Fibroblast of lung (primary cell): Measurements from ENCODE around the gene ID3. TPM values are rescaled to one million over a fixed set of nuclear protein-coding genes. Genes with fewer than 3 reads are reported as not detected.
A peak's percentile ranks its signal among the peaks of the same experiment; 100 is the strongest.

Experiments
- DNase-seq, 2 donors: peaks; one replicate each; pipeline versions ENCODE4 v3.0.0 to v3.0.0-alpha.2; 2010; ENCODE audit warnings: low read depth in 2 of 2
- H2AFZ ChIP-seq: 2 replicates; pipeline ENCODE4 v1.5.1; 2012; ENCODE audit warnings: low read length, control low read depth, inconsistent platforms
- H3K27ac ChIP-seq: 2 replicates; pipeline ENCODE4 v1.5.1; 2011; ENCODE audit warnings: low read length, control low read depth; ENCODE audit not compliant: insufficient read depth
- H3K27me3 ChIP-seq: 2 replicates; pipeline ENCODE4 v1.5.1; 2011; ENCODE audit warnings: mild to moderate bottlenecking, low read length; ENCODE audit not compliant: control insufficient read depth, insufficient read depth
- H3K36me3 ChIP-seq: 2 replicates; pipeline ENCODE4 v1.5.1; 2011; ENCODE audit warnings: low read length; ENCODE audit not compliant: control insufficient read depth, insufficient read depth
- H3K4me1 ChIP-seq: 2 replicates; pipeline ENCODE4 v1.5.1; 2011; ENCODE audit warnings: low read length; ENCODE audit not compliant: control insufficient read depth, insufficient read depth; ENCODE audit errors: extremely low read depth
- H3K4me2 ChIP-seq: 2 replicates; pipeline ENCODE4 v1.5.1; 2011; ENCODE audit warnings: low read length, control low read depth; ENCODE audit not compliant: insufficient read depth; ENCODE audit errors: extremely low read depth
- H3K4me3 ChIP-seq, 4 experiments: fragments of 200-600 bp in 1 of 4; sonication (generic) in 1 of 4; replicated peaks in 1 of 4; 2 replicates each; pipeline ENCODE4 v1.5.1; 2011 to 2016; ENCODE audit warnings: low read length in 4 of 4, low read depth in 3 of 4, mild to moderate bottlenecking in 3 of 4, control low read depth in 2 of 4, inconsistent platforms in 1 of 4, mixed read lengths in 1 of 4; ENCODE audit not compliant: insufficient read depth in 1 of 4; ENCODE audit errors: control extremely low read depth in 1 of 4
- H3K79me2 ChIP-seq: 2 replicates; pipeline ENCODE4 v1.5.1; 2012; ENCODE audit warnings: mild to moderate bottlenecking, low read length, inconsistent platforms; ENCODE audit not compliant: control insufficient read depth, insufficient read depth
- H3K9ac ChIP-seq: 2 replicates; pipeline ENCODE4 v1.5.1; 2011; ENCODE audit warnings: mild to moderate bottlenecking, low read length, control low read depth; ENCODE audit not compliant: insufficient read depth
- H3K9me3 ChIP-seq: 2 replicates; pipeline ENCODE4 v1.5.1; 2012; ENCODE audit warnings: low read depth, low read length; ENCODE audit not compliant: control insufficient read depth, insufficient read depth
- H4K20me1 ChIP-seq: 2 replicates; pipeline ENCODE4 v1.5.1; 2011; ENCODE audit warnings: low read length; ENCODE audit not compliant: control insufficient read depth, insufficient read depth; ENCODE audit errors: extremely low read depth
- EZH2 ChIP-seq: IDR thresholded peaks from 2 replicates; pipeline ENCODE4 v1.5.1; 2012; ENCODE audit warnings: low read length, control low read depth, mild to moderate bottlenecking; ENCODE audit errors: missing control alignments
- polyA plus RNA-seq, 2 donors: library from polyadenylated mRNA; depleted of rRNA in 1 of 2; stranded (reverse) in 1 of 2; unstranded in 1 of 2; fragments of >200 nt; gene quantifications; 2 replicates each; pipeline ENCODE4 v1.2.1, GENCODE V29; 2011 to 2012; ENCODE audit warnings: missing spikeins in 1 of 2
- total RNA-seq: library from RNA; depleted of rRNA; stranded (reverse); fragments of >200 nt; gene quantifications from 2 replicates; pipeline ENCODE4 v1.2.1, GENCODE V29; 2014
- TF ChIP-seq, protein P1 (sequence below), 2 donors: IDR thresholded peaks in 1 of 2; conservative IDR thresholded peaks in 1 of 2; 1 replicate in 1 of 2; 2 replicates in 1 of 2; pipeline ENCODE4 v1.5.1; 2011 to 2012; ENCODE audit warnings: low read length in 2 of 2, control low read depth in 1 of 2, inconsistent platforms in 1 of 2, low read depth in 1 of 2, mild to moderate bottlenecking in 1 of 2

The ID3 gene
- total and polyA plus RNA-seq, 2 donors (not counting 1 experiment from before 2014, with no cell fraction given): 9.9 to 23.0 TPM

DNA sequence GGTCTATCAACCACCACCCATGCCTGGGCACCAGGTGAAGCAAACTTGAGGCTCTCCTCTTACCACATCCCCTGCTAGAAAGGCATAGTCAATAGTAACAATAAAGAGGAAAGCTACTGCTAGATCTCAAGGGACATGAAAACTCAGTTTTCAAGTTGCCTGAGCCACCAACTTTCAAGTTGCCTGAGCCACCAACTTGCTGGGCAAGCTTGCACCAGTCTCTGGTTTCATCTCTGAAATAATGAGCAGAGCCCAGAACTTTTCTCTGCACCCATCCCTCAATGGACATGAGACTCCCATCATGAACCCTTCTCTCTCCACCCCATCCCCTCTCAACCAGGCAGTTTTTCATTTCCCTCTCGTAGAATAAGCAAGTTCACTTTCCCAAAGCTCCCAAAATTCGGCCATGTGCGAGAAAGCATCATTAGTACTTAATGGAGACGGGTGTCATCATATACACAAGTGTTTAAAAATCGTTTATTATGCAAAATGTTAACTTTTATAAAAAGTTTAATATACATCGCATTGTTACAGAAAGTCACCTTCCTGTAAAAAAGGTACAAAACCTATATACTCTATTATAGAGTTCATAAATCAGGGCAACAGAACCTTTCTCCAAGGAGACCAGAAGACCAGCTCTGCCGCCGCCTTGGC, 1.7 kb downstream of the ID3 start:
- DNase-seq: no peak
- no peaks in the 10 kb centered on the region for H4K20me1 ChIP-seq

DNA sequence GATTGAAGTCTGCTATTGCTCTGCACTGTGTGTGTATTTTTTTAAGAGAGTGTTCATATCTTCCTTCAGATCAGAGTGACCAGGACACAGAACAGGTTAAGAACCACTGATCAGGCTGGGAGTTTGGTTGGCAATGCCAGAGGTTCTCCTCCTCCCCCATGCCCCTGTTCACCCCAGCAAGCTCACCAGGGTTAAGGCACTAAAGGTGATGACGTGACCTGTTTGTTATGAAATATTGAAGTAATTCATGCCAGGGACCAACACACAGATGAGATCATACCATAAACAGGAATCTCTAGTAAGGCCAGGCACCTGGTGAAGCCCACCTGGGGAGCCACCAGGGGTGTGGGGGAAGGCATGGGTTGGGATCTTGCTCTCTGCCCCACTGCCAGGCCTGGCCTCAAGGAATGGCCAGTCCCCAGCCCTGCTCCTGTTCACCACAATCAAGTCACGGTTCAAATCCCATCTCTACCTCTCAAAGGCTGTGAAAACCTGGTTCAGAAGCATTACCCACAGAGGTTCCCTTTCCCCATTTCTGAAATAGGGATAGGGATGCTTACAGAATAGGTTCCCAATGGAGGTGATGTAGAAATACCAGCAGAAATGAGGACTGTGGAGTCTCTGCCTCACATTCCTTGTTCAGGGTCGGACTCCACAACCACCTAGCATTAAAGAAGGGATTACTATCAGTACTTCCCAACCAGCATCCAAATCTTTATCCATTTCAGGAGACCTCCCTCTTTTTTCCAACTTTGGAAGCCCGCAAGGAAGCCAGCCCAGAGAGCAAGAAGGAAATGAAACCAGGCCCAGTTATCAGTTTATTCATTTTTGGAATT, 2.4 kb downstream of the ID3 start:
- Histone ChIP-seq H3K9ac (peak overlapping the region; percentile 94), H3K4me1 (peaks cover 36% of the 10 kb centered on the region)
- DNase-seq: peak; percentile 59 to 74

More for the DNA sequence above, 1.7 kb downstream of the ID3 start:
- H3K27me3 ChIP-seq: no peaks in the 10 kb centered on the region
- TF ChIP-seq, protein P1, sequence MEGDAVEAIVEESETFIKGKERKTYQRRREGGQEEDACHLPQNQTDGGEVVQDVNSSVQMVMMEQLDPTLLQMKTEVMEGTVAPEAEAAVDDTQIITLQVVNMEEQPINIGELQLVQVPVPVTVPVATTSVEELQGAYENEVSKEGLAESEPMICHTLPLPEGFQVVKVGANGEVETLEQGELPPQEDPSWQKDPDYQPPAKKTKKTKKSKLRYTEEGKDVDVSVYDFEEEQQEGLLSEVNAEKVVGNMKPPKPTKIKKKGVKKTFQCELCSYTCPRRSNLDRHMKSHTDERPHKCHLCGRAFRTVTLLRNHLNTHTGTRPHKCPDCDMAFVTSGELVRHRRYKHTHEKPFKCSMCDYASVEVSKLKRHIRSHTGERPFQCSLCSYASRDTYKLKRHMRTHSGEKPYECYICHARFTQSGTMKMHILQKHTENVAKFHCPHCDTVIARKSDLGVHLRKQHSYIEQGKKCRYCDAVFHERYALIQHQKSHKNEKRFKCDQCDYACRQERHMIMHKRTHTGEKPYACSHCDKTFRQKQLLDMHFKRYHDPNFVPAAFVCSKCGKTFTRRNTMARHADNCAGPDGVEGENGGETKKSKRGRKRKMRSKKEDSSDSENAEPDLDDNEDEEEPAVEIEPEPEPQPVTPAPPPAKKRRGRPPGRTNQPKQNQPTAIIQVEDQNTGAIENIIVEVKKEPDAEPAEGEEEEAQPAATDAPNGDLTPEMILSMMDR (conservative IDR thresholded peaks at IDR 0.05 in 1 of 2, IDR thresholded peaks at IDR 0.05 in 1 of 2; ENCODE audit: low read depth in 1 of 2, low read length in 2 of 2): no peak
- TF ChIP-seq EZH2: no peak
- peaks cover 14% of the 10 kb centered on the region for H3K79me2 ChIP-seq
- peaks cover 38% of the 10 kb centered on the region for H3K4me1 ChIP-seq
- H2AFZ ChIP-seq: no peak overlapping the region
- peak overlapping the region; percentile 87 for H3K4me2 ChIP-seq
- H3K9ac ChIP-seq: peak overlapping the region; percentile 94
- peak overlapping the region; percentile 98 for H3K27ac ChIP-seq
- H3K9me3 ChIP-seq: no peaks in the 10 kb centered on the region
- peak overlapping the region; percentile 76 to 92 (median 84) for H3K4me3 ChIP-seq
- no peaks in the 10 kb centered on the region for H3K36me3 ChIP-seq

More for the DNA sequence above, 2.4 kb downstream of the ID3 start:
- no peaks in the 10 kb centered on the region for H3K27me3 ChIP-seq
- H3K4me3 ChIP-seq: peak overlapping the region; percentile 76 to 92 (median 84)
- H3K9me3 ChIP-seq: no peaks in the 10 kb centered on the region
- TF ChIP-seq, protein P1 (conservative IDR thresholded peaks at IDR 0.05 in 1 of 2, IDR thresholded peaks at IDR 0.05 in 1 of 2; ENCODE audit: low read depth in 1 of 2, low read length in 2 of 2): no peak
- TF ChIP-seq EZH2: no peak
- H3K79me2 ChIP-seq: peaks cover 14% of the 10 kb centered on the region
- no peaks in the 10 kb centered on the region for H4K20me1 ChIP-seq
- peak overlapping the region; percentile 87 for H3K4me2 ChIP-seq
- no peak overlapping the region for H2AFZ ChIP-seq
- no peaks in the 10 kb centered on the region for H3K36me3 ChIP-seq
- H3K27ac ChIP-seq: peak overlapping the region; percentile 98
